Measurements from ENCODE around the gene ADGRF1.
"Not testable (repeated sequence)": the region's sequence is repeated elsewhere in the genome, so short reads cannot be mapped to it uniquely, and the experiment has no call there.

ADGRF1 gene

GRCh38 chr6:47019941-47020340, 22.2 kb downstream of the ADGRF1 start:
- no peak for DNase-seq

- DNase-seq: no peak
Measured at GRCh38 chr6:47016909-47017308, 25.2 kb downstream of the ADGRF1 start.

DNA sequence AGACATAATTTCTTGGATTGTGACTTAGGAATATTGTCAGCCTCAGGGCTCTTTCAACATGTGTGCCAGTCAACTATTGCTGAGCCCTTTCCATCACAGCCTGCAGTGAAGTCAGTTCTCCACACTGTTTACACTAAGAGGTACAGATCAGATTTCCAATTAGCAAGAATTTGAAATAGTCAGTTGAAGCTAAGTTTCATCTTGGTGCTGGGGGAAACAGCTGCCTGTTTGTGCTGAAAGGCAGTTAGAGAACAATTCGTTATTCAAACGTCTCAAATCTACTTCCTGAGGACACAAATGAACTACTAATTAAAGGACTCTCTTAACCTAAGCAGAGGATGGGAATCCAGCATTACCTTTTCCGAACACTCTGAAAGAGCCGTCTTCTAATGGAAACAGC, 25.9 kb downstream of the ADGRF1 start:
- DNase-seq: no peak

- no peak for DNase-seq
Measured at GRCh38 chr6:47014401-47014800, 27.7 kb downstream of the ADGRF1 start.

DNA sequence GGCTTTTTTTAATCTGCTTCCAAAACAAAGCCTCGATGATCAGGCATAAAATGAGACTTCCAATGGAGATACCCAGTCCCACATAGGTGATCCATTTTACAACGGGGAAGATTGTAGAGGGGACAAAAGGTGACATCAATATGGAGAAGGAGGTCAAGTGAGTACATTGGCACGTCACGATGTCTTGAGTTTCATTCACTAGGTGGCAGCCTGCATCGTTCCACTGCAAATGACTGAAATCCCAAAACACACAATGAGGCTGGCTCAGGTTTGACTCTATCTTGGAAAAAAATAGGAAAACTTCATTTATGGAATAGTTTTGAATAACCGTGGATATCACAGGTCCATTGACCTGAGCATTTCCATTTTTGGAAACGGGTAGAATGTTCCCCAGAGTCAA, 32.5 kb downstream of the ADGRF1 start:
- DNase-seq: no peak

GRCh38 chr6:47008397-47008763, 33.8 kb downstream of the ADGRF1 start:
- DNase-seq: no peak

GRCh38 chr6:47007657-47008396, 34.3 kb downstream of the ADGRF1 start:
- no peak for DNase-seq

GRCh38 chr6:47005486-47005885, 36.6 kb downstream of the ADGRF1 start:
- DNase-seq: no peak

- DNase-seq: no peak
Measured at GRCh38 chr6:47004463-47004862, 37.7 kb downstream of the ADGRF1 start.

DNA sequence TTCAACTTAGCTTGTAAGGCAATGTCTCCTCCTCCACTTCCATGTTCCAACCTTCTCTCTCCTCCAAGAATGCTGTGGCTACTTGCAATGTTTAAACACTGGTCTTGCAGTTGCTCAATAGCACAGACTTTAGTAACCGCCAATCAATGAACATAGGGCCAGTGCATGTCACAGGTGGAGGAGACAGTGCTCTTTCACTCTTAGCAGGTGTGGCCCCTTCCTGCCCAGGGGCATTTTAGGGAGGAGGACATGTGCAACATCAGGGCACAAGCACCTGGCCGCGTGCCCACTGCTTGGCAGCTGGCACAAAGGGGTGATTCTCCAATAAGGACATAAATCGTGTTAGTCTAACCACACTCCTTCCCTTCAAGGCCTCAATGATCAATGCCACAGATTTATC, 41.3 kb downstream of the ADGRF1 start:
- DNase-seq: no peak

DNA sequence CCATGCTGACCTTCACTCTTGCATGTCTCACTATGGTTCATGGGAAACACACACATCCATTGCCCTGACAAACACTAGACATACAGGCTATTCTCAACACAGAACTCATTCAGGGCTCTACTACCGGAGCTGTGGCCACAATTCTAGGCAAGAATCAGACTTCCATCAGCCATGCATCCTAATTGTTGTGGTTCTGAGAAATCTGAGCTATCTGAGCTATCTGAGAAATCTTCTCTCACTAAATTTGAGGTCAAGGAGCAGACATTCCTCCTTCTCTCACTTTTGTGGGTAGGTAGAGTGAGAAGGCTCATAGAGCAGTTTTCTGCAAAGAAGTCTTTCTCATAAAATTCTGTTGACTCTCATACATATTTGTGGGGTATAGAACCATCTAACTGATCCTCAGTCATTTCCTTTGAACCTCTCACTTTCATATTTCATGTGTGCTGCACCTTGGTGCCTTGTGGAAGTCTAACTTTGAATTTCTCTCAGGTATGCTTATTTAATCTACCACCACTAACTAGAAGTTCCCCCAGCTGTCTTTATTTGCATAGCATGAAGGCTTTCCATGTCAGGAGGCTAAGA, 43.6 kb downstream of the ADGRF1 start:
- no peak for DNase-seq

- no peak for DNase-seq
Measured at GRCh38 chr6:46997646-46998045, 44.5 kb downstream of the ADGRF1 start.

DNA sequence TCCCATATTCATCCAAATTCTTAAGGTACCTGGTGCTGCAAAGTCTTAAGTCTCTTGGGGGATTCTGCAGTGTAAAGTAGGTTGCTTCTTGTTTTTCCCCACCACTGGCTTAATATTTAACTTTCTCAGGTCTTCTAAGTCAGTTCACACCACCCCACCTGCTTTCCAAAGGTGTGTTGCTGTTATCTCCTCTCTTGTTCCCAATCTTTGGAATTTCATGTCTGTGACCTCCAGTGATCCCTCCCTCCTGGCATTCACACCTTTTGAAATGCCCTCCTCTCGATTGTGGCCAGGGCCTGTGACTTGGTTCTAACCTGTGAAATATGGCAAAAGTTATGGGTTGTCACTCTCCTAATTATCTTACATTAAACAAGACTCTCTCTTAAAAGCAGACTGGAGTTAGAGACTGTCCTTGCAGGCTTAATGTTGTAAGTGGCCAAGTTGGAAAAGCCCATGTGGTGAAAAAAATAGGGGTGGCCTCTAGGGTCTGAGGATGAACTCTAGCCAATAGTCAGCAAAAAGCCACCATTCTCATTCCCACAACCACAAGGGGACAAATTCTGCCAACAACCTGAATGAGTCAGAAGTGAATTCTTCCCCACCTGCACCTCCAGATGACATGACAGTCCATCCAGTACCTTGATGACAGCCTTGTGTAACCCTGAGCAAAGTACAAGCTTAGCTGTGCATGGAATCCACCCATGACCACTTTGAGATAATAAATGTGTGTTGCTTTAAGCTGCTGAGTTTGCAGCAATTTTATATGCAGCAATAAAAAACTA, 45.1 kb downstream of the ADGRF1 start:
- no peak for DNase-seq

DNA sequence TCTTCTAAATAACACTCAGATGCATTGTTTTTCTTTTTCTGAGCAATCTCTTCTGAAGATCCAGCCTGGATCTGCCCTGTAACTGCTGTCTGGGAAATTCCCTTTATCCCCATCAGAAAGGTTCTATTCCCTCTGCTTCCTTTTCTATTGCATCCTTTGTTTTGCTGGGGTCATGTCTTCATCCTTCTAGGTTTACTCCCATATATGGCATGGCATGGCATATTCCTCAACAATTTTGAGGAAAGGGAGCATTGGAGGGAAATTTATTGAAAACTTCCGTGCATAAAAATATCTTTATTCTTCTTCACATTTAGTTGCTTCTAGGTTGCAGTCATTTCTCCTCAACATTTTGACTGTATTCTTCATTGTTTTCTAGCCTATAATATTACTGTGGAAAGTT, 47.2 kb downstream of the ADGRF1 start:
- DNase-seq: no peak

- DNase-seq: no peak
Measured at GRCh38 chr6:46993846-46994245, 48.3 kb downstream of the ADGRF1 start.

- not testable (repeated sequence) for DNase-seq
Measured at GRCh38 chr6:46992391-46992790, 49.7 kb downstream of the ADGRF1 start.

GRCh38 chr6:46990818-46991510, 51.2 kb downstream of the ADGRF1 start:
- DNase-seq: not testable (repeated sequence)

DNA sequence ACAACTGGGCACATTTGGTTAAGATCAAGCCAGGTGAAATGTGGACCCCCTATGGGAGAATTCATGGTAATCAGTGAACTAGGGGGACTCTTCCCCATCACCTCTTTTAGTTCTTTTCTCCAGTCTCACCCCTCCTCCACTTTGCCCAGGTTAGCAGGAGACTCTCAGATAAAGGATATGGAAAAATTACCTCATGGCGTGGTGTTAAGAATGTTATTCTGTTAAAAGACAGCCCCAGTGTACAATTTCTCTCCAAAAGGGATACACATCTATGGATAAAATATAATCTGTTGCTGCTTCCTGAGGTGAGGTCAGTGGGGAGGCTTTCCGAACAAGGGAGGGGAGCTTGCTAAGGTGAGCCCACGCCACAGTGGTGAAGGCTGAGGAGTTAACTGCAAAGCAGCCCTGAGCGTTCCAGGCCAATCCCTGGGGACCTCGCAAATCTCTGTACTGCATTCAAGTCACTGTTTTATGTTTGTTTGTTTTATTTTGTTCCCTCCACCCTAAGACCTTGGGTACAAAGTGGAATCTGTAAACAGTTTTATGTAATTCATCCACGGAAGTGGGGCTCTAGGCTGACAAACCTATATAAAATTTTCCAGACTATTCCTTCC, 52.0 kb downstream of the ADGRF1 start:
- DNase-seq: no peak

DNA sequence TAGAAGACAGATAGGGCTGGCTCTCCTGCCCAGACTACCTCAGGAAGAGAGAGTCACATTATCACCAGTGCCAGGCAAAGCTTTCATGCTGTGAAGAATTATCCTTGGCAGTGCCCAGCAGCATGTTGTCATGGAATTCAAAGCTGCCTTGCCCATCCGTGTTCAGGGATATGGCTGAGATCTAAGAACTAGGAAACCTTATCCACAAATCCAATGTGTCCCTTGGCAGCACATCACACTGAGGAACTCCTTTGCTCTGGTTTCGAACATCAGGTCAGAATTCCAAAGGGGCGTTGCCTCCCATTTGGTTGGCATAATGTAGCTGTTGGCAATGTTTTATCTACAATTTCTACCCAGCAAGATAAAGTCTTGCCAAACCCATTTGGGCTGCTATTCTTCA, 52.7 kb downstream of the ADGRF1 start:
- no peak for DNase-seq

- DNase-seq: no peak
Measured at GRCh38 chr6:46985943-46986342, 56.2 kb downstream of the ADGRF1 start.

DNA sequence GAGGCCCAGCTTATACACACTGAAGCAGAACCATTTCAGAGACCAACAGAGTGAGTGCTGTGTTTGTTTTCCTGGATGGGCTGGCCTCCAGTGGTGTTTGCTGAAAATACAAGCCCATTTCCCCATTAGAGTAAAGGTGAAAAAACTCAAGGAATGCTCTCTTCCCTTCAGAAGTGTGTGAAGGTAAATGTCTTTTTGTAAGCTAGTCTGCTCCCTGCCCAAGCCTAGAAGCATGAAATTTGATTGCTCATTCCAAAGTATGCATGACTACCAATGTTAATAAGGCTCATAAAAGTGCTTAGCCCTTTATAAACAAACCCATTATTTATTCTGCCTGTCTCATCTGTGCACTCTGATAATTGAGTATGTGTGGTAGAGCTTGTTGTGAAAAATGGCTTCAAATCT, 59.1 kb downstream of the ADGRF1 start:
- DNase-seq: no peak

DNA sequence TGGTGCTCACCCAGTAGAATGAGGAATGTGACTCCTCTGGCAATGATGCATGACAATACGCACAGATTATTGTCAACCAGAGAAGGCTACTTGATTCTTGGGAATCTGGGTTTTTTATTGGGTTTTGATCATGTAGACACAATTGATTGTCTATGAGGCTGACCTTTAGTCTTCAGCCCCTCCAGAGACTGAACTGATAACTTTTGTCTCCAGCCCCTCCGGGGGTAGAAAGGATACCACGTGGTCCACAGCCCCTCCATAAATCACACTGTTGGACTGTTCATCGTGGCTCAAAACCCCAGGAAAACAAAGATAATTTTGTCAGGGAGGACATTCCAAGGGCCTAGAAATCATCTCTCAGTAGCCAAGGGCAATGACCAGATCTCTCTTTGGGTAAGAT, 62.9 kb downstream of the ADGRF1 start:
- no peak for DNase-seq

- no peak for DNase-seq
Measured at GRCh38 chr6:46974786-46975185, 67.3 kb downstream of the ADGRF1 start.
